Stimulated activated CD4-positive, alpha-beta T cell treated with anti-CD3 and anti-CD28 coated beads, Interleukin-12 subunit alpha, Interleukin-12 subunit beta, amount 100 ng/mL, for 48 hours (primary cell): ENCODE measurements around the gene RERE.

ENCODE experiments used
- DNase-seq, 3 donors: peaks; one replicate each; pipeline ENCODE4 v3.0.0-alpha.2; 2020; ENCODE audit warnings: low read depth in 2 of 3, low spot score in 1 of 3

RERE gene

GRCh38 chr1:8552820-8553397 is 264.5 kb downstream of the RERE start:
- no peak for DNase-seq

DNA sequence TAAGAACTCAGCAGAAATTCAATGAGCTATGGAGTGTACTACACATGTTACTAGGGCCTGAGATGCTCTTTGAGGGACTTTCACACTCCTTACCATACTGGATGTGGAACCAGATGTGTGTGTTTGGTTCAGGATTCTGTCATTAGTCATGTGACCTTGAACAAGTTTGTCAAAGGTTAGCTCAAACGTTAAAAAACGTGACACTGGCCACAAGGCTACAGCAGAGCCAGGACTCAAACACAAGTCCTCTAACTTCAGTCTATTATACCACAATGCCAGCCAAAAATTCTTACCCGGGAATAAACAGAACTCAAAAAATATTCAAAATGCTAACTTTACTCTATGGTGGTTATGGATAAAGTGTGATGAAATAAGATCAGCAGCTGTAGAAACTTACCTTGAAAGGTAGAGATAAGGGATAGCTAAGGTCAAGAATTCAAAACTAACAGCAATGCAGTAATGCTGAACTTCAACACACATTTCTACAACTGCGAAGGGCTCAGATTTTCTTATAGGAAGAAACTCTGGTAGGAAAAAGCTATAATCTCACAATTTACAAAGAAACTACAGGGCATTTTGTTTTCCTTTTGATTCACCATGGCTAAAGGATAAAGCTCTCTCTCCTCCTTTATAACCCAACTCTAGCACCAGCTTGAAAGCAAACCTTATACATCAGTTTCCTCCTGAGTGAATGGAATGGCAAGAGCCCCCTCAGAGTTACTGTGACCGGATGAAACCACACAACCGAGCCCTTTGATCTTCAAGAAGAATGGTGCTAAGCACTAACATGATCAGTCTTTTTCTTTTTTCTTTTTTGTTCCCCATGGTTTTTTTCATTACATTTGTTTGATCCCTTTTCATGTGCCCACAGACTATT is 265.6 kb downstream of the RERE start:
- DNase-seq = no peak

DNA sequence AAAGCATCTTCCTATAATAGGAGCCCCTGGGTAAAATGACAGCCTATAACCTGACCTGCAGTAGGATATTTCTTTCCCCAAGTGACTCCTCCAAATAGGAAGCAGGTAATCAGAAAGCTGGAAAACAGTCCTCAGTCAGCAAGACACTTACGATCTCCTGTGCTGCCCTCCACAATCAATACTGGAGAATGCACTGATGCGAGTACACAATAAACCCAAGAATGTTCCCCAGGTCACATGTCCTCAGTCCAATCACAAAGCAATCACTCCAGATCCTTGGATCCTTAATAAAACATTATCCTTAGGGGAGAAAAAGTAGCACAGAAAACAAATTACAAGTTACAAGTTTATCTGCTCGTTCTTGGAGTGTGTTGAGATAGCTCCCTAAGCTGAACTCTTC is 266.4 kb downstream of the RERE start:
- no peak for DNase-seq

GRCh38 chr1:8547791-8548190 is 269.6 kb downstream of the RERE start:
- DNase-seq = no peak

DNA sequence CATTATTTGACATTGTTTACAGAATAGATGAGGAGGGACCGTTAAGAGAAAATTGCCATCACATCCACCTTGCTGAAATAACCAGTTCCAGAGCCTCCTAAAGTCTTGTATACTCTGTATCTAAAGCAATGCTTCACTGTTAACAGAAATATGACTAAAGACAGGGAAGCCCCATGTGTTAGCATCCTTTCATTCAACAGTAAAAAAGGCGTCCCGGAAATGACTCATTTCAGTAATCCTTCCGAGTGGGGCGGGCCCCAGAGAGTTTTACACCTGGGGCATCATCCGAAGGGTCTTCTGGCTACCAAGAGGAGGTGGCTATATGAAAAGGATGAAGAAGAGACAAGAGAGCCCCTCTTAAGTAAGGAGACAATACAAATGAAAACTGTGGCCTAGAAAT is 272.4 kb downstream of the RERE start:
- DNase-seq = peak in 1 of 3 donors; percentile 21

GRCh38 chr1:8544644-8545043 is 272.8 kb downstream of the RERE start:
- no peak for DNase-seq

DNA sequence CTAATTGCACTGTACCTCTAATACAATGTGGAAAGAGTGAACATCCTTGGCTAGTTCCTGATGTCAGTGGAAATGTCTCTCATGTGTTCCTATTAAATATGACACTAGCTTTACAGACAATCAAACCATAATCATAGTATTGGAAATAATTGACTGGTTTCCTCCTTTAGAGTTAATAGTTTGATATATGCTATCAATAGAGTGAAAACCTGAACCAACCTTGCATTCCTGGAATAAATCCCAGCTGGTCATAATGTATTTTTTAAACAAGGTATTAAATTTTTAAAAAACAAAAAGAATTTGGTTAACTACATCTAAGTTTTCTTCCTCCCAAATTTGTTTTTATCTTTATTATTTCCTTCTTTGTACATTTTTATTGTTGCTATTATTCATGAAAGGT is 273.5 kb downstream of the RERE start:
- DNase-seq = no peak

DNA sequence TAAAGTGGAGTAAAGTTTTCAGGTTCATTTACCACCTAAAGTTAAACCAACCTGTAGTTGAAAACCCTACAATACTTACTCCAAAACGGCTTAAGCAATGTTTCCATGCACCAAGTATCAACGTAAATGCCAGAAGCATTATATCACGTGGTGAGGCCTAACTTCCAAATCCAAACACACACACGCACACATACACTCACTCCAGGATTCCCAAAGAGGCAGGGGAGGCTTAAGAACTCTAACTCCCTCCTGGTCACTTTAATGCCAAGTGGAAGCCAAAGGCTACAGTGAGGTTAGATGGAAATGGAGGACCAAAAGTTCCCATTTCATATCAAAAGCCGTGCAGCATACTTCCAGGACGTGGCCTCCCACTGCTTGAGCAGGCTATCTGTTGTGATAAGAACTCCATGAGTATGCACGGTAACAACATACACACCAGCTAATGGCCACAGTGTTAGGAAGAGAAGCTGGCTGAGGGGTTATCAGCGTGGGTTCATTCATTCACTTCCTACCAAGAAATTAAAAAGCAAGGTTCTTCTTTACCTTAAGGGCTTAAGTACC is 275.4 kb downstream of the RERE start:
- DNase-seq = no peak

- no peak for DNase-seq
These were observed 276.5 kb downstream of the RERE start for GRCh38 chr1:8540971-8541370.

DNA sequence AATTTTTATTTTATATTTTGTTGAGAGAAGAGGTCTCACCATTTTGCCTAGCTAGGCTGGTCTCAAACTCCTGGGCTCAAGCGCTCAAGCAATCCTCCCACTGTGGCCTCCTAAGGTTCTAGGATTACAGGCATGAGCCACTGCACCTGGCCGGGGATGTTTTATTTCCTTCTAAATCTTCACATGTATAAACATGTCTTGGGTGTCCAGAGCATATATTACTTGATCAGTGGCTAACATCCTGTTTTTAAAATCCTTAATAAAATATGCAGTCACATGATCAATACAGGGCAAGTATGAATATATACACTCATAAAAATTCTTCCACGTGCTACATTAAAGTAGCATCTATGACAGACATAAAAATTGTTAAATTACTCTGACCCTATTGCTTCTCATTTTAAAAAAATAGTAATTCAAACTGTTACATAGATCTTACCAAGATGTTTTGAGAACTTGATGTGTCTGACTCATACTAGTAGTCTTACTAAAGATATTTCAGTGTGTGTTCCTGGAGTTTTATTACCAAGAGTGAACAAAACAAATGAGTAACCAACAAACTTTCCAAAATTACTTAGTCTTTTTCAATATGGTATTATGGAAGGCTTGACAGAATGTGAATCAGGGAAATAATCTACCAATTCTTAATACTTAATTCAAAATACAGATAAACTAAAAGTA is 277.0 kb downstream of the RERE start:
- no peak for DNase-seq

GRCh38 chr1:8539683-8540082 is 277.8 kb downstream of the RERE start:
- no peak for DNase-seq

DNA sequence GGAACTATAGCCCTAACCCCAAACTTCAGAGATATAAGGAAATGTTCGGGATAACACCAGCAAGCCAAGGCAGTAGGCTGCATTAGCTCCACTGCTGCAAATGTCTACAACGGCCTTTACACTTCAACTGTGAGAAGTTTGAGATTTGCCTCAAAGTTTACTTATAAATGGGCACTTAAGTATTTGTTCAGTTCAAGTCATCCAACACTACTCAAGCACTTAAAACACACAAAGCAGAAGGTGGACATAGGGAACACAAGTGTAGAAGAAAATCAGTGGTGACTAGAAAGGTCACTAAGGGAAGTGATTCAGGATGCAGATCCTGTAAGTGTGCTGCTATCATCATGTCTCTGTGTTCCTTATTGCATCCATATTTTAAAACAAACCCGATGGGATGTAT is 278.9 kb downstream of the RERE start:
- no peak for DNase-seq

DNA sequence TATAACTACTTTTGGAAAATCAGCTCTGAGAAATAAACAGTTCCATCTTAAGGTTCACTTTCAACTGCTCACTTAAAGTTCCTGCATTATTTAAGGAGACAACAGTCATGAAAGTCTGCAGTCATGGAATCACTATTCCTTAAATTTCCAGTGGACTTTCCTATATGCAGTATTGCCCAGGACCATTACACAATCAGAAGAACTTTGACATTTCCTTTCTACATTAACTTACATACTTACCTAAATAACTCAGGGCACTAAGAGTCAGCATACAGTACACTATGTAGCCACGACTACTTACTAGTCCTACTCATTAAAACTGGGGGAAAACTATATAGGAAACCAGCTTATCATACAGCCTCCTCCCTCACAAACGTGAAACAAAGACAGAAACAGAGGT is 279.4 kb downstream of the RERE start:
- no peak for DNase-seq

- no peak for DNase-seq
These were observed 280.9 kb downstream of the RERE start for GRCh38 chr1:8536515-8536914.

GRCh38 chr1:8533907-8534306 is 283.5 kb downstream of the RERE start:
- DNase-seq = no peak

GRCh38 chr1:8533124-8533523 is 284.3 kb downstream of the RERE start:
- DNase-seq = no peak

DNA sequence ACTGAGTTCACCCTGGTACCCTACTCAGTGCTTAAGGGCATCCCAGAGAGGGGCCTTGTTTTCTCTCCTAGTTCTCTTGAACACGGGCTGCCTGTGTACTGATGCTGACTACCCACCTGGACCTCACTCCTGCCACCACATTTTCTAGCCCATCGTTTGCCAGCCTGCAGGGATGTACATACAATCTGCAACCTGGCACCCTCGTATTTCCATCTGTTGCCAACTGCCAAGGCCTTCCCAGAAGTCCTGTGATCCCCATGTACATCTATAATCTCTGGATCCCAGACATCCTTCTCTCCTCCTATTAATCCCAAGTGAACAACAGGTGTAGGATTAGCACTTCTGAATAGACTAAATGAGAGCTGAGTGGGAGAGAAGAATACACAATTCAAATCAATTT is 287.5 kb downstream of the RERE start:
- DNase-seq = no peak

- DNase-seq = no peak
These were observed 289.5 kb downstream of the RERE start for GRCh38 chr1:8527941-8528340.

- DNase-seq = peak; percentile 48 to 70 (median 68)
These were observed 291.7 kb downstream of the RERE start for GRCh38 chr1:8525558-8526275.

- DNase-seq = peak in 1 of 3 donors; percentile 10
These were observed 292.3 kb downstream of the RERE start for GRCh38 chr1:8525216-8525557.

DNA sequence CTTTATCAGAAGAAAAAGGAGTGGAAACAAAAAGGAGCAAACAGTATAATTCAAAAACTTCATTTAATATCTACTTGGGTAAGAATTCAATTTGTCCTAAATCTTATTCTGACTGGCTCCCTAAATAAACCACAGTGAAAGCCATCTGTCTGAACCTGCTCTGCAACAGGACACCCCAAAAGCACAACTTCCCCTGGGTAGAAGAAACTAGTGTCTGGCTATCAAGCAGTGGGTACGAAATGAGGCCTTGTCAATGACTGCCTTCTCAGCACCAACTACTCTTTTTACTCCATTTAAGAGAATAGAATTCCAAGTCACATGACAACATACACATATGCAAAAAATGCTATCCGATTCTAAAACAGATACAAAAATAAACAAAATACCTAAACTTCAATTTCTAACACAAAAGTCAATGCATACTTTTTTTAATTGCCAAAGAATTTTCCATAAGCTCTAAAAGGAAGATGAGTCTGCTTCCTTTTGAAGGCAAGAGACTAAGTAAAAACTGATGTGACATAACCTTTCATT is 292.7 kb downstream of the RERE start:
- no peak for DNase-seq
